HUES64 (cell line): ENCODE results near the gene WLS.

Experiments
- H3K27ac ChIP-seq: 2 replicates; pipeline ENCODE4 v1.7.0; 2013; ENCODE audit warnings: low read depth, low read length, inconsistent platforms
- H3K27me3 ChIP-seq: 2 replicates; pipeline ENCODE4 v1.6.1; 2013; ENCODE audit warnings: mild to moderate bottlenecking, low read length; ENCODE audit not compliant: insufficient read depth
- H3K36me3 ChIP-seq: 2 replicates; pipeline ENCODE4 v1.6.1; 2013; ENCODE audit warnings: mild to moderate bottlenecking, low read length; ENCODE audit not compliant: insufficient read depth
- H3K4me1 ChIP-seq: 2 replicates; pipeline ENCODE4 v1.6.1; 2013; ENCODE audit warnings: mild to moderate bottlenecking, low read length, moderate library complexity; ENCODE audit not compliant: insufficient read depth
- H3K4me3 ChIP-seq: 2 replicates; pipeline ENCODE4 v1.5.1; 2013; ENCODE audit warnings: mild to moderate bottlenecking, low read length, moderate library complexity
- H3K9ac ChIP-seq: 2 replicates; pipeline ENCODE4 v1.6.1; 2013; ENCODE audit warnings: mild to moderate bottlenecking, low read depth, low read length
- H3K9me3 ChIP-seq: 2 replicates; pipeline ENCODE4 v1.6.1; 2013; ENCODE audit warnings: low read depth, low read length; ENCODE audit not compliant: insufficient read depth
- WGBS: fragments of 150-250, 120-280 bp; methylation state at CpG from one replicate; pipeline ENCODE4 v1.1.7; 2013; ENCODE audit warnings: missing lambda C conversion rate; 5-methylcytosine and 5-hydroxymethylcytosine counted together

The WLS gene

DNA sequence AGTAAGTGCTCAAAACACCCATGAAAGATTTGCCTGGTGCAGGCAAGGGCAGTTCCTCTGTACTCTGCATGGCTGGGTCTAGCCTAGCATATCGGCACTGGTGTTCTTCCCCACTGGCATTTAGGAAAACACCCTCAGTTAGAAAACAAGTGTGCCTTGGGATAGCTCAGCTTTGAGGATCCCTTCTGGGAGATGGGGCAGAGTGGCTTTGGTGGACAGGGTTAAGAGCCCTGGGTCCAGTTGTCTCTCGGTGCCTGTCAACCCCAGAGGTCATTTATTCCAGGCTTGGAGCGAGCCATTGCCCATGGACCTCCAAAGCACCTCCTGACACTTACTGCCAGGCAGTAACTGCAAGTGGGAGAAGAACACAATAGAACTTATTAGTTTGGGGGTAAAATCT lies 101.1 kb downstream of the WLS start:
- no peak overlapping the region for H3K27ac ChIP-seq
- H3K4me3 ChIP-seq, result no peak overlapping the region
- no peaks in the 10 kb centered on the region for H3K27me3 ChIP-seq
- 95% methylated on average over 3 of the region's 3 CpGs for WGBS
- H3K9me3 ChIP-seq, result no peaks in the 10 kb centered on the region
- peaks cover 10% of the 10 kb centered on the region; the same call in 1 of the 2 replicates for H3K4me1 ChIP-seq
- H3K9ac ChIP-seq, result no peak overlapping the region
- peaks cover 25% of the 10 kb centered on the region; the same call in 1 of the 2 replicates for H3K36me3 ChIP-seq

DNA sequence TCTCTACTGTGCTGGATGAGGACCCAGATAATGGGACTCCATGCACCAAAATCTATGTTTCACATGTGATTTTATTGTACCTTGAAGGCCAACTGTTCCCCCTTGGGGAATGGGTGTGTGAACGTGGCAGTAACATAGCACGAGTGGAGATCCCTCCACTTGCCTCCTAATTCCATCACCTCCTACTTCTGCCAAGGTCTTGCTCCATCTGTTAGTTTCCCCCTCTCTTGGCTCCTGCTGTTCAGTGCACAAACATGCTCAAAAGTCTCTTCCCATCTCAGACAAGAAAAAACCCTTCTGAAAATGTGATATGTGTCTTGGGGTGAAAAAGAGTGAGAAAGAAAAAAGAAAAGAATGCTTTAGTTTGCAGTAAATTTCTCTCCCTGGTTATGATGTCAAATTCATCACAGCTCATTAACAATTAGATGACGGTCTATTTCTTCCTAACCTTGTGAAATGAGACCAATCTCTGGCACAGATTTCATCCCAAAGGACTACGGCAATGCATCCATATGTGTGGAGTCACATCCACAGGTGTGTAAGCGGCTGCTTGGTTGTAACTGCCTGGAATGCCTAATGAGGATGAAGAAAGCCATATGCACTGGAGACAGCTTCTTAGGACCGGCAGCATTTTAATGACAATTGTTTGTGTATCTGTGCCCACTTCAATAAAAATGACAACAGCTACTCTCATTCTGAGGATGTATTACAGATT lies 102.6 kb downstream of the WLS start:
- H3K27me3 ChIP-seq, result no peaks in the 10 kb centered on the region
- peaks cover 18% of the 10 kb centered on the region; the same call in 1 of the 2 replicates for H3K36me3 ChIP-seq
- no peak overlapping the region for H3K27ac ChIP-seq
- 93% methylated on average over 6 of the region's 6 CpGs for WGBS
- H3K4me1 ChIP-seq, result peaks cover 10% of the 10 kb centered on the region; the same call in 1 of the 2 replicates
- H3K4me3 ChIP-seq, result no peak overlapping the region
- H3K9ac ChIP-seq, result no peak overlapping the region
- no peaks in the 10 kb centered on the region for H3K9me3 ChIP-seq

DNA sequence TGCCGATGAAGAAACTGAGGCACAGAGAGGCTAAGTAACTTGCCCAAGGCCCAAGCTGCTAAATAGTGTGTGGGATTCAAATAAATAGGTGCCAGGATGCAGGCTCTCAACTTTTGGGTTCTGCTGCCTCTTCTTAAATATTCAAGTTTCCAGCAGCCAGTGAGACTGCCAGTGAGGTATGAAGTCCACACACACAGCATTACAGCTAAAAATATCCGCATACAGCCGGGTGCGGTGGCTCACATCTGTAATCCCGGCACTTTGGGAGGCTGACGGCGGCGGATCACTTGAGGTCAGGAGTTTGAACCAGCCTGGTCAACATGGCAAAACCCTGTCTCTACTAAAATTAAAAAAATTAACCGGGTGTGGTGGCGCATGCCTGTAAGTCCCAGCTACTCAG lies 103.5 kb downstream of the WLS start:
- Histone ChIP-seq H3K27me3 (no peaks in the 10 kb centered on the region), H3K9me3 (no peaks in the 10 kb centered on the region), H3K4me1 (peaks cover 10% of the 10 kb centered on the region; the same call in 1 of the 2 replicates), H3K9ac (no peak overlapping the region), H3K4me3 (no peak overlapping the region), H3K27ac (no peak overlapping the region), H3K36me3 (peaks cover 17% of the 10 kb centered on the region; the same call in 1 of the 2 replicates)
- WGBS, result 88% methylated on average over 10 of the region's 10 CpGs

DNA sequence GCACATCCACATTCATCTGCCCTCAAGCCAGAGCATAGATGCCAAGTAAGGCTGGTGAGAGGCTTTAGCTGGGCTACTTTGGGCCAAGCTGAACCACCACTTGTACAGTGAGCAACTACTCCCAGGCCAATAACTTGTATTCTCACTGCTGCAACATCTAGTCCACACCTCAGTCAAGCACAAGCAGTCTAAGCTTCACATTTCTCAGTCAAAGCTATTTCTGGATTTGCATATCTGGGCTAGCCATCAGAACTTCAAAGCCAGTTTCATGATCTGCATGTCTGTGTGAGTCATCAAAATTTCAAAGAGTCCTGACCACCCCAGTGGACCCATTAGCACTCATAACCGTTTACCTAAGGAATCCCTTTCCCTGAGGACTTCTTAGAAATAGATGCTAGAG lies 104.2 kb downstream of the WLS start:
- H3K36me3 ChIP-seq, result peaks cover 10% of the 10 kb centered on the region; the same call in 1 of the 2 replicates
- WGBS, result 20% methylated on average over 1 of the region's 1 CpG
- no peak overlapping the region for H3K9ac ChIP-seq

GRCh38 chr1:68121536-68121935 lies 110.8 kb downstream of the WLS start:
- Histone ChIP-seq H3K27me3 (no peaks in the 10 kb centered on the region), H3K4me1 (no peaks in the 10 kb centered on the region), H3K9ac (no peak overlapping the region), H3K27ac (no peak overlapping the region), H3K36me3 (peaks cover 4% of the 10 kb centered on the region; the same call in 1 of the 2 replicates), H3K4me3 (no peak overlapping the region), H3K9me3 (no peaks in the 10 kb centered on the region)
- 72% methylated on average over 4 of the region's 4 CpGs for WGBS

More for the DNA sequence above, 104.2 kb downstream of the WLS start:
- H3K27me3 ChIP-seq, result no peaks in the 10 kb centered on the region
- no peak overlapping the region for H3K4me3 ChIP-seq
- no peak overlapping the region for H3K27ac ChIP-seq
- H3K4me1 ChIP-seq, result peaks cover 10% of the 10 kb centered on the region; the same call in 1 of the 2 replicates
- H3K9me3 ChIP-seq, result no peaks in the 10 kb centered on the region

- peaks cover 4% of the 10 kb centered on the region; the same call in 1 of the 2 replicates for H3K36me3 ChIP-seq
- no peak overlapping the region for H3K27ac ChIP-seq
- WGBS, result 42% methylated on average over 6 of the region's 7 CpGs
- H3K9ac ChIP-seq, result no peak overlapping the region
- H3K27me3 ChIP-seq, result no peaks in the 10 kb centered on the region
- no peak overlapping the region for H3K4me3 ChIP-seq
- H3K9me3 ChIP-seq, result no peaks in the 10 kb centered on the region
- H3K4me1 ChIP-seq, result no peaks in the 10 kb centered on the region
Measured at GRCh38 chr1:68120136-68120791, 112.1 kb downstream of the WLS start.

GRCh38 chr1:68119445-68119844 lies 112.9 kb downstream of the WLS start:
- Histone ChIP-seq H3K4me1 (no peaks in the 10 kb centered on the region), H3K27ac (no peak overlapping the region), H3K9me3 (no peaks in the 10 kb centered on the region), H3K9ac (no peak overlapping the region), H3K36me3 (peaks cover 4% of the 10 kb centered on the region; the same call in 1 of the 2 replicates), H3K27me3 (no peaks in the 10 kb centered on the region), H3K4me3 (no peak overlapping the region)
- 88% methylated on average over 4 of the region's 4 CpGs for WGBS

GRCh38 chr1:68117416-68117815 lies 114.9 kb downstream of the WLS start:
- Histone ChIP-seq H3K9me3 (no peaks in the 10 kb centered on the region), H3K4me1 (no peaks in the 10 kb centered on the region), H3K27ac (no peak overlapping the region), H3K4me3 (no peak overlapping the region), H3K9ac (no peak overlapping the region), H3K27me3 (no peaks in the 10 kb centered on the region), H3K36me3 (no peaks in the 10 kb centered on the region; the same call in 1 of the 2 replicates)
- WGBS, result 82% methylated on average over 10 of the region's 10 CpGs

- Histone ChIP-seq H3K36me3 (no peaks in the 10 kb centered on the region; the same call in 1 of the 2 replicates), H3K4me1 (no peaks in the 10 kb centered on the region), H3K9ac (no peak overlapping the region), H3K9me3 (no peaks in the 10 kb centered on the region), H3K27ac (no peak overlapping the region), H3K4me3 (no peak overlapping the region), H3K27me3 (no peaks in the 10 kb centered on the region)
- 22% methylated on average over 3 of the region's 3 CpGs for WGBS
Measured at GRCh38 chr1:68116643-68117235, 115.6 kb downstream of the WLS start.

DNA sequence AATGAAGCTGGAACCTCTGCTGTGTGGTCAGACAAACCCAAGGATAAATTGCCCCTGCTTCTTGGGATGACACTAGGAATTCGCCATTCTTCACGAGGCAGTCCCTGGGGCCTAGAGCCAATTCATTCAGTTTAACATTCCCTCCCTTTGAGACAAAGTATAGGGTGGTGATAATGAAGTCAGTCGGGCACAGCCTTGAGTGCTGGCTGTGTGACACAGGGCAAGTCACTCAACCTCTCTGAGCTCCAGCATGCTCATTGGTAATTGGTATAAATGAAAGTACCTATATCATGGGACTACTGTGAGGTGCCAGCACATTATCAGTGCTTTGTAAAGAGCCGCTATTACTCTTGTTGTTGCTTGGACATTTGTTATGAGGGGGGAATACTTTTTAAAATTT lies 117.0 kb downstream of the WLS start:
- no peaks in the 10 kb centered on the region; the same call in 1 of the 2 replicates for H3K36me3 ChIP-seq
- H3K4me1 ChIP-seq, result no peaks in the 10 kb centered on the region
- H3K27me3 ChIP-seq, result no peaks in the 10 kb centered on the region
- no peaks in the 10 kb centered on the region for H3K9me3 ChIP-seq
- 92% methylated on average over 3 of the region's 4 CpGs for WGBS
- H3K27ac ChIP-seq, result no peak overlapping the region
- no peak overlapping the region for H3K4me3 ChIP-seq
- no peak overlapping the region for H3K9ac ChIP-seq

DNA sequence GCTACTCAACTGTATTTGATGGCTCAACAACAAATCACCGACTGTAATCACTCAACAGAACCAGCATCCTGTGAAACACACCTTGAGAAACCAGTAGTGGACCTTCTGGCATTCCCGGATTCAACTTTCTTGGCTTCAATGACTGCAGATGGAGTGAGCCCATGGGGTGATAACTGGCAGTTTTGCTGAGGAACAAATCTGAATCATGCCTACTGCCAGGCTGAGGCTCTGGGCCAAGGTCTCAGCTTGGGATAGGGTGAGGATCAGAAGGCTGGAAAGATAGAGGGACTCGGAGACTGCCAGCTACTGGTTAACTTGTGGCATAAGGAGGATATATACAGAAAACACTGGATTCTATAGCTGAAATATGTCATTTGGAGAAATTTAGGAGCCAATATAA lies 118.4 kb downstream of the WLS start:
- H3K27me3 ChIP-seq, result no peaks in the 10 kb centered on the region
- H3K4me3 ChIP-seq, result no peak overlapping the region
- H3K36me3 ChIP-seq, result no peaks in the 10 kb centered on the region
- WGBS, result 91% methylated on average over 3 of the region's 3 CpGs
- no peak overlapping the region for H3K27ac ChIP-seq
- H3K9ac ChIP-seq, result no peak overlapping the region
- H3K9me3 ChIP-seq, result no peaks in the 10 kb centered on the region
- H3K4me1 ChIP-seq, result no peaks in the 10 kb centered on the region
